HG02870 (cell line): Measurements from ENCODE around the gene FGF4.

Experiments used
- ATAC-seq: cut with Tn5 transposase; IDR thresholded peaks from one replicate; pipeline ENCODE4 v1.9.1; 2021; ENCODE audit warnings: mild to moderate bottlenecking, moderate library complexity; ENCODE audit not compliant: unreplicated experiment

Gene FGF4, protein sequence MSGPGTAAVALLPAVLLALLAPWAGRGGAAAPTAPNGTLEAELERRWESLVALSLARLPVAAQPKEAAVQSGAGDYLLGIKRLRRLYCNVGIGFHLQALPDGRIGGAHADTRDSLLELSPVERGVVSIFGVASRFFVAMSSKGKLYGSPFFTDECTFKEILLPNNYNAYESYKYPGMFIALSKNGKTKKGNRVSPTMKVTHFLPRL

DNA sequence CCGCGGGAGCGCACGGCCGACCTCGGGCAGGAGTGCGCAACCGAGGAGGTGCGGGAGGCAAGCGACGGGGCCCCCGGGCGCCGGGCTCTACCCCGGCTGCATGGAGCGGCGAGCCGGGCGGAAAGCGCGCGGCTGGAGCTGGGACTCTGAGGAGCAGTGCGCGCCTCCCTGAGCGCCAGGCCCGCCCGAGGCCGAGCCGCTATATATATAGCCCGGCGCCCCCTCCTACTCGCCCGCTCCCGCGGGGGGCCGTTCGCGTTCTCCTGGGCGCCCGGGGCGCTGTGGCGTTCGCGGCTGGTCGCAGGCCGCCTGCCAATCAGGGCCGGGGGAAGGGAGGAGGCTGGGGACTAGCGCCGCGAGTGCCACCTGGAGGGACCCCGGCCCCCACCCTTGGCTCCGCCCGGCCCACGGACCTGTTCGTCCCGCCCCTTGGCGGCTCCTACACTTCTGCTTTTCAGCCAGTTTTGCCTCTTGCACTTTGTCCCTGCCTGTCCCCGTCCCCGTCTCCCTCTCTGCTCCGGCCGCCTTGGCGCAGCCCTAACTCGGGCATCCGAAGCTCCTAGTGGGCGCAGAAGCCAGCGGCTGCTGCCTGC is at the start of gene FGF4:
Gene FGF4 (minus strand): TSS at position 179 of the 593 bp plus-strand sequence. CDS start 257 bp downstream, outside the sequence.
- ATAC-seq, result no peak

DNA sequence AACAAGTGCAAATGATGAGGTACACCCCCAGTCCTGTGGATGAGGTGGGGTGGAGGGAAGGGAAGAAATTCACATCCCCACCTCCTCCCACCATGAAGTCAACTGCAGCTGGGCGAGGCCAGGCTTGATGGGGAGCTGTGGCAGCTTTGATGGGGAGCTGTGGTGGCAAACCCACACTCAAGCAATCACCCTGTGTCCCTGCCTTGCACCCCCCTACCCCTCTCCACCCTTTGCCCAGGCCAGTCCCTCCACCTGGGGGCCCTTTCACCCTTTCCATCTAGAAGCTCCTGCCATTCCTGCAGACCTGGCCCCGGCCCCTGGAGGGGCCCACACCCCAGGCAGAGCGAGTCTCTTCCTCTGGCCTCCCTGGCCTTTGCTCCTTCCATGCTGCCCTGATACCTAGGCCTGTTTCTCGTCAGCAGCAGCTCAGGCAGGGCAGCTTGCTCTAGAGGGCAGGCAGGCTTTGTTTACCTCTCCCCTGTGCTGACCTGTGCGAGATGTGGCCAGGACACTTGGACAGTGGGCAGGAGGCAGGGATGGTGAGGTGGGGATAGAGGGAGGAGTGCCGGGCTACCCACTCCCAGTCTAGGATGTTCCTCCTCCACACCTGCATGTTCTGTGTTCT is 48.6 kb upstream of the FGF4 start:
- ATAC-seq, result no peak

DNA sequence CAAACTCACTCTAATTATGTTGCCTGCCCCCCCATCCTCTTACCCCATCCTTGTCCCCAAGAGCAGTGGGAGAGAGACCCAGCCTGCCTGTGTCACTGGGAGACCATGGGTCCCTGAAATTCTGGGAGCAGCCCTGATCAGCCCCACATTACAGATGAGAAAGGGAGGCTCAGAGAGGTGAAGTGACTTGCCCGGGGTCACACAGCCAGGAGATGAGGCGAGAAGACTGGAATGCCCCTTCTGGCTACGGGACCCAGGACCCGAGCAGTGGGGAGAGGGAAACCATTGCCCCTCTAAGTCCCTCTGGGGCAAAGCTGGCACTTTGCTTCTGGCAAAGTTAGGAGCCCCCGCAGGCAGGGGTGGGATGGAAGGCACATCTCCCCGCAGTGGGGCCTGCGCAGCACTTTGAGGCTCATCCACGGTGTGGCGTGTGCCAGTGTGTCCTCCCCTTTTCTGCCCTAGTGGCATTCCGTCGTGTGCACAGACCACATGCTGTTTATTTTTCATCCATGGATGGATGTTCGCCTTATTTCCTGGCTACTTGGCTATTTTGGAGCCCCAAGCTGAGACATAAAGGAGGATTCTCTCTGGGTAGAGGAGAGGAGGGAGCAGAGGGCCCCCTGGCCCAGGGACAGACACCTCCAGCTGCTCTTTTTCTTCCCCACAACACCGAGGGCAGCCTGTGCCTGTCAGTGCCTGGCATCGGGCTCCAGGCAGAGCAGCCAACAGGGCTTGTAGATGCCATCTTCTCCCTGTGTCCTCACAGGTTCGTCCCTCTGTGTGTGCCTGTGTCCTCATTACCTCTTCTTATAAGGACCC is 47.7 kb upstream of the FGF4 start:
- ATAC-seq, result no peak

DNA sequence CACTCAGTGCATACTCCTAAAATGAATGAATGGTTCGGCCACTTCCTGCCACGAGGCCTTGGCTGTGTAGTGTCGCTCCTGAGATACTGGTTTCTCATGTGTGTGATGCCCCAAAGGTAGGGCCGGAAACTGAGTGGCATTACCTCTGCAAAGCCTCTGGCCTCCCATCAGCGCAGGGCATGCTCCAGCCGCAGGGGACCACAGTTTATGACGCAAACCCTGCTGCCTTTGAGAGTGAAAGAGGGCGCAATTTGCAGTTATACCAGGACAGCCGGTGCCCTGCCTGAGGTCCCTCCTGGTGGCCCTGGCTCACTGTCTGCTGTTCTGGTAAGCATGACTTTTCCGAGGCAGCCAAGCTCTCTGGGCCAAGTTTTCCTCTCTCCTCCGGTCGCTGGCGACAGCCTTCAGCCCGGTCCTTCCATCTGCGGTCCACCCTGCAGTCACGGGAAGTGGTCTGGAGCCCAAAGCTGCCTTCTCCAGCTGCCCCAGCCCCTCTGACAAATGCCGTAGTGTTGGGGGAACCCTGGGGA is 46.4 kb upstream of the FGF4 start:
- ATAC-seq, result no peak

DNA sequence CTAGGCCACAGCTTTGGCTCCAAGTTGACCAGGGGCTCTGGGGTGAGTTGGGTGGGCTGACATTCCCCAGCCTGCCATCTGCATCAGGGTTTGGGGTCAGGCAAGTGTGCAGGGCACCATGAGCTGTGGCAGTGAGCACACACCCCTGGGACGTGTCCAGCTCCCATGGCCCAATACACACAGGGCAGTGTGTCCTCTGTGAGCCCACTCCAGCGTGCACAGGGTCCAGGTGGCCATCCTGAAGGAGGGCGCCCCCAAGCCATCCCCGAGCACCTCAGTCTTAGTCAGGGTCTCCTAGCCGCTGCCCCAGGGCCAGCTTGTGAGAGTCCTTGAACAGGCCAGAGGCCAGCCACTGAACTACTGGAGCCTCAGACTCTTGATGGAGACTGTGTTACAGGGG is 45.3 kb upstream of the FGF4 start:
- no peak for ATAC-seq

DNA sequence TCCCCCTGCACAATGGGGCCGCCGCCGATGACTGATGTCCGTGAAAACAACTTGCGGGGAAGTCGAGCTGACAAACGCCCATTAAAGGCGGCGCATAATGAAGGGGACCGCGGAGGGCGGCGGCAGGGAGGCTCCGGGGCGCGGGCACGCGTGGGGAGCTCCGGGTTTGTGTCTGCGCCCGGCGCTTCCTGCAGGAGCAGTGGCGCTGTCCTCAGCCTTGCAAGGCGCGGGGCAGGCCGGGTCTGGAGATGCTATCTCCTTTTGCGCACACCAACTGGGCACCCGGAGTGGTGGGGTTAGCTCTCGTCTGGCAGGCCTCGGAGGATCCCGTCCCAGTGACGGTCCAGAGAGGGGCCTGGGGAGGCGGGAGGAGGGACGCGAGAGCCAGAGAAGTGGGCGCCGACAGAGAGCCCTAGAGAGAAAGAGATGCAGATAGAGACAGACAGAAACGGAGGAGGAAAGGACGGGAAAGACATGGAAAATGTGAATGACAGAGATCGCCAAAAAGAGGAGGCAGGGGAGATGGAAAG is 44.5 kb upstream of the FGF4 start:
- no peak for ATAC-seq

DNA sequence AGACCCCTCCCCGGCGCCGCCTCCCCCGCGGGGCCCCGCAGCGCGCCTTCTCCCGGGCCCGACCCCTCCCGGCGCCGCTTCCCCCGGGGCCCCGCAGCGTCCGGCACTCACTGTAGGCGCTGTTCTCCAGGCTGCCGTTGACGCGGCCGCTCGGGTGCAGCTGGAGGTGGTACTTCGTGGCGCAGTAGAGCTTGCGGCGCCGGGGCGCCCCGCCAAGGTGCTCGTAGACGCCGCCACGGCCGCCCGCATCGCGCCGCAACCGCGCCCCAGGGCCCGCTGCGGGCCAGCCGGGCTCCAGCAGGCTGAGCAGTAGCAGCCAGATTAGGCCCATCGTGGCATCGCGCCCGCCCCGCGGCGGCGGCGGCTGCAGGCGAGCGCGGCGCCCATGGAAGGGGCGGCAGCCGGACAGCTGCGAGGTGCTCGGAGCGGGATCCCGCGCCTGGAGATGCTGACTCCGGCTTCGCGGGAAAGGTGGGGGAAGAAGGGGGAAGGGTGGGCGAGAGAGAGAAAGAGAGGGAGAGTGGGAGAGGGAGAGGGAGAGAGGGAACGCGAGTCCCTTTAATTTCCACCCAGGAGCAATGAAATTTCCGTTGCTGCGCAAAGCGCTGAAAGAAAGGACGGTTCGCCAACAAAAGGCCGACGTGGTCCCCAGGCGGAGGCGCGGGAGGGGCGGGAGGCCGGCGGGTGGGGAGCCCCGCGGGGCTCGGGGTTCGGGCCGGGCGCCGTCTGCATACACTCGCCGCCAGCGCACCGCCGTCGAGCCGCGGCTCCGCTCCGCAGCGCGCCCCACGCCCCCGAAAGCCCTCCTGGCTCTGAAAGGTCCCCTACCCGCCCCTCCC is 43.7 kb upstream of the FGF4 start, which contains the start of gene FGF3:
Gene FGF3 (minus strand): TSS at position 814 of the 839 bp plus-strand sequence. CDS start 483 bp downstream, at position 331.
- ATAC-seq, result no peak

DNA sequence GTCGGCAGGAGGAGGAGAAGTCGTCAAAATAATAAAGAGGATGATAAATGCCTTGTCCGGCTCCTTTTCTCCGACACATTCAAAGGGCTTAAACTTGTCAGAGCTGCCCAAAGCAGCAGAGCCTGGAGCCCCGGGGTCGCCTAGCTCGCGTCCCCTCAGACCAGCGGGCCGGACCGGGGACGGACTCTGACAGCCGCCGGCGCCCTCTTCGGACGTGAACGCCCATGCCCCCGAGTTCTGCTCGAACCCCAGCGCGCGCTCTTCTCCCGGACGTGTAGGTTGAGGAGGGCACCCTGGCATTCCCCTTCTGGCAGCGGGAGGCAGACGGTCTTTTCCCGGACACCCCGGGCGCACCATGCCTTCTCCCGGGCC is 43.1 kb upstream of the FGF4 start:
- no peak for ATAC-seq

DNA sequence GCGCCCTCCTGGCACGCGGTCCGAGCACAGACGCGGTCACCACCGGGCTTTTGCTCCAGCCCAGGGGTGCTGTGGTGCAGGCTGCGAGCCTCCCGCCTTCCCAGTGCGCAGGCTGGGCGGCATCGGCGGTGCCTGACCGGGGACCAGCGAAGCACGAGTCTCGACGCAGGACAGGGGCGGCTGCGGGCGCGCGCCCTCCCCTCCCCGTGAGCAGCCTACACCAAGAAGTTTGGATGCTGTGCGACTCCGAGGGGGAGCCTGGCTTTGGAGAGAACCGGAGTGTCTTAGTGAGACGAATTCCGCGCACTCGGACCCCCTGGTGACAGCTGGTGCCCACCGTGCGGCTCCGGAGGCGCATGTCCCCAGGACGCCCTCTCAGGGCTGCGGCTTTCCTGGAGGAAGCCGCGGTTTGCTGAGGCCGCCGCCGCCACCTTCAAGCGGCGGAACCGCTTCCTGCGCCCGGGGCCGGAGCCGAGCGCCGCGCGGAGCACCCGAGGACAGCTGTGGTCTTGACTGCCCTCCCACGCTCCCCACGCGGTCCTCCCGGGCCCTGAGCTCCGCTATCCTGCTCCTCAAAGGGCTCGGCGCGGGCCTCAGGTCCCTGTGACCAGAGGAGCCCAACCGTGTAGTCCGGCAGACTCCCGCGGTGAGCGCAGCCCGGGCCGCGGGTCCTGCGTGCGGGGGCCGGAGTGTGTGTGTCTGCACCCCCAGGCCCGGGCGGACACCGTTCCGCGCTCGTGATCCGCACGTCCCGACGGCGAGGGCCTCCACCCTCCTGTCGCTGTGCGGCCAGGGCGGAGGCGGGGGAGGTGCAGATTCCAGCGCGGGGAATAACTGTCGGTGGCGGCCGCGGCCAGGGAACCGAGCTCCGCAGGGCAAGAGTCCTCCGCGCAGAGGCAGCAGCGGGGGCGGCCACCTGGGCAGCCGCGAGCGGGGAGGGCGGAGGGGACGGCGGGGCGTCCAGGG is 42.4 kb upstream of the FGF4 start:
- ATAC-seq, result no peak

DNA sequence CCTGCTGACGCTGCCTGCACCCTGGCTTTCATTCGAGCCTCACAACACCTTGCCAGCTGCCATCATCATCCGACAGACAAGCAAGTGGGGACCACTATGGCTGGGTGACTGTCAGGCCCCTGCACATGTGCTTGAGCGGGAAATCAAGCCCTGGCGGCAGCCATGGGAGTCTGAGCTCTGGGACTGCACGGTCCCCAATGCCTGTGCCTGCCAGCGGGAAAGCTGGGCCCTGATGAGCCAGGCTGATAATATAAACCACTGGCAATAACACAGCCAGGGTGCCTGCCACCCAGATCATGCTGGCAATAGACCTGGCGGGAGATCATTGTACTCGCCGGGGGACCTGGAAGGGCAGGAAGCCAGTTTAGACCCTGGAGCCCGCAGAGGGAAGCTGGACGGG is 41.5 kb upstream of the FGF4 start:
- no peak for ATAC-seq

DNA sequence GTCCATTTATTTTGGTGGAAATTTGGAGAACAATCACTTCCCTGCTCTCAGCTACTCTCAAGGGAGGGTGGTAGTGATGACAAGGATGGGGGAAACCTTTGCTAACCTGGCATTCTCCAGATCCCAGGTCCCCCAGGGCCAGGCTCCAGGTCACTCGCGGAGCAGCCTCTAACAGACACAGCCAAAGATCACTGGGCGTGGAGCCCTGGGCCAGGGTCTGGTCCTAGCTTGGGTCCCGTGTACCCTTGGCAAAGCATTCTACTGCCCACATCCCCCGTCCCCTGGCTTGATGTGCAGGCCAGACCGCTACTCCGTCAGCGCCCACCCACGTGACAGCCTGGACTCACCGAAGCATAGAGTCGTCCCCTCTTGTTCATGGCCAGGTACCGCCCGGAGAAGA is 40.8 kb upstream of the FGF4 start:
- ATAC-seq, result no peak

DNA sequence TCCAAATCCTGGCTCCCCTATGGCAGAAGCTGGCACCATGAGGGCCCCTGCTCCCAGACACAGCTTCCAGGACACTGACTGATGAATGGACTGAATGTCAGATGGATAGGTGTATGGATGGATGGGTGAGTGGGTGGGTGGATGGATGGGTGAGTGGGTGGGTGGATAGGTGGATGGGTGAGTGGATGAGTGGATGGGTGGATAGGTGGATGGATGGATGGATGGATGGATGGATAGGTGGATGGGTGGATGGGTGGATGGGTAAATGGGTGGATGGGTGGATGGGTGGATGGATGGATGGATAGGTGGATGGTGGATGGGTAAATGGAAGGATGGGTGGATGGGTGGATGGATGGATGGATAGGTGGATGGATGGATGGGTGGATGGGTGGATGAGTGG is 39.8 kb upstream of the FGF4 start:
- no peak for ATAC-seq

DNA sequence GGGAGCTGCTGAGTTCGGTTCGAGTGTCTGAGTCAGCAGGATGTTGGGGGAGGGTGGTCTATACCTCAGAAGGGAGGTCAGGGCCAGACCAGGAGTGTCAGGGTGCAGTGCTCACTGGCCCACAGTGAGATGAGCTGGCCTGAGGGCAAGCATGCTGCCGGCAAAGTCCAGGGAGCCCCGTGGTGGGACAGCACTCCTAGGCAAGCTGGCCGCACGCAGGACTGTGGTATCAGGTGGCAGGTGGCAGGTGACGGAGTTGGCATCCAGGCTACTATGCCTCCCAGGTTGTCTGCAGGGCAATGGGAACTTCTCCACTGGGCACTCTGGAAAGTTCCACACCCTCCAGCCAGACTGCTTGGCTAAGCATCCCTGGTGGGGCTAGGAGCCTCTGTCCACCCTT is 39.3 kb upstream of the FGF4 start:
- no peak for ATAC-seq

DNA sequence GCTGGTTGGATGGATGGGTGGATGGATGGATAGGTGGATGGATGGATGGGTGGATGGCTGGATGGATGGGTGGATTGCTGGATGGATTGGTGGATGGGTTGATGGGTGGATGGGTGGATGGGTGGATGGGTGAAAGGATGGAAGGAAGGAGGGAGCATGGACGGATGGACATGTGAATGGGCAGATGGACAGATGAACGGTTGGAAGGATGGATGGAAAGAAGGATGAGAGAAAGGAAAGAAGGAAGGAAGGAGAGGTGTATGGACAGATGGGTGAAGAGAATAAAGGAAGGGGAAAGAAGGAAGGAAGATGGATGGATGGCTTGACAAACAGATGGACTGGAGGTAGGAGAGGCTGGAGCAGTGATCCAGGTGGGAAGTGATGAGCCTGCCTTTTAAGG is 38.7 kb upstream of the FGF4 start:
- no peak for ATAC-seq

DNA sequence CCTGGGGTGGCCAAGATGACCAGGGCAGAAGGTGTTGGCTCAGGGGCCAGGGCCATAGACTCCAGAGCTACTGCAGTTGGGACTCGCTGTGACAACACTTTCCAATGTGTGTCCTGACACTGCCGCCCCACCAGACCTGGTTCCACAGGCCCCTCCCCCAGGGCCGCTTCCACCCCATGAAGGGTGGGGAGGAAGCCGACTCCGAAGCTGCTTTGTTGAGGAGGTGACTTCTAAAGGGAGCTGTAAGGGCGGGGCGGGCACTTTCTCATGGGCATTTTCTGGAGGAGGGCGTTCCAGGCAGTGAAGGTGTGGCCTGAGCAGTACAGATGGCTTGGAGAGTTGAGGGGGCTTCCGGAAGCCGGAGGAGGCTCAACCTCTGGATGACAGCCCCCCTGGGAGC is 37.8 kb upstream of the FGF4 start:
- no peak for ATAC-seq

DNA sequence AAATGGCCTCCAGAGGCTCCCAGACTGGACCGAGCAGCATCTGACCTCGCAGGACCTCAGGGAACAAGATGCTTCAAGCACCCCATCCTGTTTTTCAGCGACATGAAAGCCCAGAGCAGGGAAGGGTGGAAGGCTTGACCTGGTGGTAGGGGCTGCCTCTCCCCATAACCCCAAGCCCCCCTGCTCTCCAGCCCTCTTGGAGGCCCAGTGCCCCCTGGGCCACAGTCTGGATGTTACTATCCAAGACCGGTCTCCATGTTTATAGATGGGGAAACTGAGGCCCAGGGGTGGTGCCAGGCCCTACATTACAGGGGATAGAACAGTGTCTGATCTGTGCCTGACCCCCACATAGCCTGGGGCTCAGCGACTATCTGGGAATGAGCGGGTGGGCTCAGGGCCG is 37.1 kb upstream of the FGF4 start:
- no peak for ATAC-seq

DNA sequence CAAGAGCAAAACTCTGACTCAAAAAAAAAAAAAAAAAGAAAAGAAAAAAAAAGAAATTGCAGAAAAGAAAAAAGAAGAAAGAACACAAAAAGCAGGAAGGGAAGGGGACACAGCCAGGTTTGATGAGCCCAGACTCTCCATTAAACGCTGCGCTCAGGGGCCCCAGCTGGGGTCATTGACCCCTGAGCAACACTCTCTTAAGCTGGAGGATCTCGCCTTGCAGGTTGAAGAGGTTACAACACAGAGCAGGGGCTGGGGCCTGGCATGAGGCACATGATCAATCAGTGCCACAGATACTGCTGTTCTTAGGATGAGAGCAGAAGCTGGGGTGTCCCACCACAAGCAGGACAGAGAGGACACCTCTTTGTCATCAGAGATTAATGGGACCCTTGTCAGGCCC is 36.3 kb upstream of the FGF4 start:
- no peak for ATAC-seq

DNA sequence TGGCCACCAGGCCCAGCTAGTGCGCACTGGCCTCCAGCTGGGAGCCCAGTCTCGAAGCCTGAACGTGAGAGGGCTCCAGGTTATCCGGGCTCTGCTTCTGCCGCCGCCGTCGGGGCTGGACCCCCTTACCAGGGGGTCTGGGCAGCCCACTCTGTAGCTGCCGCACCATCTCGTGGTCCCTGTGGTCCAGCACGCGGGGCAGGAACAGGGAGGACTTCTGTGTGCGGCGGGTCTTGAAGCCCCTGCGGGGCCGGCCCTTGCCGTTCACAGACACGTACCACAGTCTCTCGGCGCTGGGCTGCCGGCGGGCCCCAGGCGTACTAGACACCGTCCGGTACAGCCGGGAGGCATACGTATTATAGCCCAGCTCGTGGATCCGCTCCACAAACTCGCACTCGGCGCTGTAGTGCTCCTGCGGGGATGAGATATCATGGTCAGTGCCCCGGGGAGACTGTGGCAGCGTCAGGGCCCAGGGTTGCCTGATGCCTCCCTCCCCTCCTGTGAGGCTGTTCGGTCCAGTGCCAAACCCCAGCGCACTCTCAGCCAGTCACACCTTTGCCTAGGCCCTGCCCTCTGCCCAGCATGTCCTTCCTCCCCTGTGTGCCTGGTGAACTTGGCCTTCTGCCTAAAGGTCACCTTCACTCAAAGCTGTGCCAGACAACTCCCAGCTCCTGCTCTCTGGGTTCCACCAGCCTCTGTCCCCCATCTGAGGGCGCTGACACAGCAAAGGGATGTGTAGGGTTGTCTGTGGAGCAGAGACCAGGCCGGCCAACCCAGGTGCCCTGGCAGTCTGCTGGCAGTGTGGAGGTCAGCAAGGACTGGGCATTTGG is 35.4 kb upstream of the FGF4 start:
- no peak for ATAC-seq
